CD4-positive, alpha-beta T cell treated with Interleukin-4 for 4 hours (primary cell): Measurements from ENCODE around the gene FAM81A.

ENCODE experiments used
- DNase-seq: peaks from one replicate; pipeline ENCODE4 v3.0.0-alpha.2; 2020

The FAM81A gene

GRCh38 chr15:59548501-59549226, 110.7 kb downstream of the FAM81A start:
- no peak for DNase-seq

- DNase-seq, result no peak
Observed at GRCh38 chr15:59549301-59550185, 111.6 kb downstream of the FAM81A start.

GRCh38 chr15:59550530-59550929, 112.5 kb downstream of the FAM81A start:
- no peak for DNase-seq

DNA sequence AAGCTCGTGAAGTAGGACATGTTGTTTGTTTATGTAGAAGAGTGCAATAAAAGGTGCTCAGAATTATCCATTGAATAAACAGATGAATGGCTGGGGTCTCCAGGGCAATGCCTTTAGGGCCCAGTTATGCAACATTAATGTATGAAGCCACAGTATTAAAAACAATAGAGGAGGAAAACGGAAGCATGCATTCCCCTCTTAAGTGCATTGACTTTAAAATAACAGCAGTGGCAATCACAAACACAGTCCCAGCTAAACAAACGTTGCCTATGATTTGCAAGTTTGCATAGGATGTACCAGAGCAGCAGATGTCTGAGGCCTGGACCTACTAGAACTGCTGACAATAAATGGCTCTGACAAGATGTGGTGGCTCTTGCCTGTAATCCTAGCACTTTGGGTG, 113.0 kb downstream of the FAM81A start:
- DNase-seq, result no peak

GRCh38 chr15:59553879-59554735, 116.1 kb downstream of the FAM81A start:
- no peak for DNase-seq

- no peak for DNase-seq
Observed at GRCh38 chr15:59555696-59556095, 117.7 kb downstream of the FAM81A start.

- no peak for DNase-seq
Observed at GRCh38 chr15:59556380-59556779, 118.4 kb downstream of the FAM81A start.

- DNase-seq, result no peak
Observed at GRCh38 chr15:59557581-59557980, 119.6 kb downstream of the FAM81A start.

DNA sequence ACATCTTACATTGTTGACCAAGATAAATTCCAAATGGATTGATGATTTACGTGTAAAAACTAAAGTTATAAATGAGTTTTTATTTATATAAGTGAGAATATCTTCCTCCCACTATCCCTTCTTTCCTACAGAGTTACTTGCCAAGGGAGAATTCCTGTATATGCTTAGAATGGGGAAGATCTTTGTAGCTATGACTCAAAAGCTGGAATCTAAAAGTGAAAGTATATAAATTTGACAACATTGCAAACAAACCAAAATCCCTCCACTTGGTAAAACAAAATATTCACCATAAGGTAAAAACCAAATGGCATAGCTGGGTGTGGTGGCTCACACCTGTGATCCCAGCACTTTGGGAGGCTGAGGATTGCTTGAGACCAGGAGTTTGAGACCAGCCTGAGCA, 120.9 kb downstream of the FAM81A start:
- DNase-seq, result no peak

GRCh38 chr15:59561547-59561946, 123.6 kb downstream of the FAM81A start:
- DNase-seq, result no peak

DNA sequence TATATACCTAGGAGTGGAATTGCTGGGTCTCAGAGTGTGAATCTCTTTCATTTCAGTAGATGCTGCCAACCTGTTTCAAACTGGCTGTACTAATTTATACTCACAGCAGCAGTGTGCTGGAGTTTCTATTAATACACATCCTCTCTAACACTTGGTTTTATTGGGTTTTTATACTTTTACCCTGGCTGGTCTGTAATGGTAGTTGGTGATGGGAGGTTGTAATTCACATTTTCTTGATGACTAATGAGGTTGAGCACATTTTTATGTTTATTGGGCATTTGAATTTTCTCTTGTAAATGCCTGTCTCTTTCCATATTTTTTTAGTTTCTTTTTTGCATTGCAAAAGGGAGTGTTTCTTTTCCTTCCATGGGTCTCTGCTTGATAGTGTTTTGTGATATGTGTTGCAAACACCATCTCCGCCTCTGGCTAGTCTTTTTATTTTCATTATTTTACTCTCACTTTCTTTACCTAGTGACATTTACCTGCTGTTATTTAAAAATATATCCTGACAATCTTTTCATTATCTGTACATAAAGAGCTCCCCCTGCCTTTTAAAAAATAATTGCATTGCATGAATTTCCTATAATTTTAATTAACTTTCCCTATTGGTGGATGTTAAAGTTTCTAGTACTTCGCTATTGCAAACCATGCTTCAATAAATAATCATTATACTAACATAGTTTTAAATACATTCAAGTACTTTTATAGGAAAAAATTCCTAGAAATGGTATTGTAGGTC, 124.6 kb downstream of the FAM81A start:
- no peak for DNase-seq

GRCh38 chr15:59565299-59565698, 127.3 kb downstream of the FAM81A start:
- DNase-seq, result no peak

DNA sequence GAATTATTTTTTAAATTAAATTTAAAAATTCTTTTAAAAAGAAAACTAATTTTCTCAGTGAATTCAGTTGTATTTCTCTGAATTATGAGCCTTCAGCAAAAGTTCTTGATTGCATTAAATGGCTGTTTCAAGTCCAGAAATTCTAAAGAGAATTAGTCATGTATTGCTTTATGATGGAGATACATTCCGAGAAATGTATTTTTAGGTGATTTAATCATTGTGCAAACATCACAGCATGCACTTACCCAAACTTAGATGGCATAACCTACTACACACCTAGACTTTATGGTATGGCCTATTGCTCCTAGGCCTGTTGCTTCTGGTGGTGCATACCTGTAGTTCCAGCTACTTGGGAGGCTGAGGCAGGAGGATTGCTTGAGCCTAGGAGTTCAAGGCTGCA, 129.3 kb downstream of the FAM81A start:
- no peak for DNase-seq

- DNase-seq, result no peak
Observed at GRCh38 chr15:59569477-59569876, 131.5 kb downstream of the FAM81A start.

DNA sequence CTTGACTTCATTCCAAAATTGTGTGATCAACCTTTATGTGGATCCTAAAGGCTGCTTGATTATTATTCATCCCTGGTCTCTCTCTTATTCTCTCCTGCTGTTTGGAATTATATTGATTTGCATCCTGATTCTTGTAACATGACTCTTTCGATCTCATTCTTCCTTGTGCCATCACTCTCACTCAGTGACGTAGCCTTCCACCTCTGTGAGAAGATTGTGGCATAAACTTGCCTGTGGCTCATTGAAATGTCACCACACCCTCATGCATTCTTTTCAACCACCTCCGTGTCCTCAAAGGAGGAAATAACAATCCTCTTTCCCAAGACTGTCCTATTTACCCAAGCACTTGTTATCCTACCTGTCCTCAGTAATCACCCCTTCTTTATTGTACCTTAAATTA, 132.3 kb downstream of the FAM81A start:
- DNase-seq, result no peak

DNA sequence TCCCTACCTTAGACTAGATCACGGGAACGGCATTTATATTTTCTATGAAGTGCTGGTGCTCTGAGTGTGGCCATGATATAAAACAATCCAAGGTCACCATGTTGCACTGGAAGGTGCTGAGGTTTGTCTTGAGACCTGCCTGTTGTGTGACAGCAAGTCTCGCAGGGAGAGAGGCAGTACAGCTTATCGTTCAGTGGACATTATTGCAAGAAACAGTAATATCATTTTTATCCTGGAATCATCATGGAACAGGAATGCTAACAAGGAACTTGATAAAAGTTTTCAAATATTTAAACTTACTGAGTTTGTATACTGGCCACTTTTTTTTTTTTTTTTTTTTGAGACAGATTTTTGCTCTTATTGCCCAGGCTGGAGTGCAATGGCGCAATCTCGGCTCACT, 133.6 kb downstream of the FAM81A start:
- no peak for DNase-seq
